ENCODE data around the gene LPP. TPM values are rescaled to one million over a fixed set of nuclear protein-coding genes. Genes with fewer than 3 reads are reported as not detected.
A peak's percentile ranks its signal among the peaks of the same experiment; 100 is the strongest.

LPP gene, protein sequence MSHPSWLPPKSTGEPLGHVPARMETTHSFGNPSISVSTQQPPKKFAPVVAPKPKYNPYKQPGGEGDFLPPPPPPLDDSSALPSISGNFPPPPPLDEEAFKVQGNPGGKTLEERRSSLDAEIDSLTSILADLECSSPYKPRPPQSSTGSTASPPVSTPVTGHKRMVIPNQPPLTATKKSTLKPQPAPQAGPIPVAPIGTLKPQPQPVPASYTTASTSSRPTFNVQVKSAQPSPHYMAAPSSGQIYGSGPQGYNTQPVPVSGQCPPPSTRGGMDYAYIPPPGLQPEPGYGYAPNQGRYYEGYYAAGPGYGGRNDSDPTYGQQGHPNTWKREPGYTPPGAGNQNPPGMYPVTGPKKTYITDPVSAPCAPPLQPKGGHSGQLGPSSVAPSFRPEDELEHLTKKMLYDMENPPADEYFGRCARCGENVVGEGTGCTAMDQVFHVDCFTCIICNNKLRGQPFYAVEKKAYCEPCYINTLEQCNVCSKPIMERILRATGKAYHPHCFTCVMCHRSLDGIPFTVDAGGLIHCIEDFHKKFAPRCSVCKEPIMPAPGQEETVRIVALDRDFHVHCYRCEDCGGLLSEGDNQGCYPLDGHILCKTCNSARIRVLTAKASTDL
- 10 to 100 TPM; 52.7 to 56.7 TPM for total RNA-seq

DNA sequence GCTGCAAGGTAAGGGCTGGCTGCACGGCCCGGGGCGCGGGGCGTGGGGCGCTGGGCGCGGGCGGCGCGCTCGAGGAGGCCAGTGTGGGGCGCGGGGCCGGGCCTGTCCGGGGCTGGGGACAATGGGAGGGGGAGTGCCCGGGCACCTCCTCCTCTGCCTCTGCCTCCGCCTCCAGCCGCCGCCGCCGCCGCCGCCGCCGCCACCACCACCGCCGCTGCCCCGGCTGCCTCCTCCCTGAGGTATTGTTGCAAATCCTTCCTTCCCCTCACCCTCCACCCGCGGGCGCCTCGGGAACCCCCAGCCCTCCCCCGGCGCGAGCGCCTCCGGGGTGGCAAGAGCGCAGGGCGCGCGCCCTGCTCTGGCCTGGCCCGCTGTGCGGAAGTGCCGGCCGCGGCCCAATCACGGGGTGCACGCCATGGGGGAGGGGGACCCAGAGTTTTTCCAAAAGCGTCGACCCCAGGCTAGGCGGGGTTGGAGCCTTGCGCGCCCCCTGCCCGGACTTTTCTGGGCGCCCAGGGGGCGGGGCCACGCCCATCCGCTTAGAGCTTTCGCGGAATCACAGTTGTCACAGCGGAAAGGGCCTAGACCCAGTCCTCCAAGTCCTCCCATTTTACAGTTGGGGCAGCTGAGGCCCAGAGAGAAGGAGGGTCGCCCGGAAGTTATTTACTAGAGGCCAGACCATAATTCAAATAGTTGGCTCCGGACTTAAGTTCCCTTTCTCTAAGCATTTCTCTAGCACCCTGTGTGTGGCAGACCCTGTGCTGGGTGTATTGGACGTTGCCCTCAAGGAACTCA lies at the start of gene LPP:
Gene LPP (plus strand): TSS at position 144 of the 795 bp plus-strand sequence. CDS start 251,964 bp downstream, outside the sequence.
- peaks cover 52 to 59% of the 10 kb centered on the region in 2 donors for H3K4me1 Mint-ChIP-seq (ENCODE audit: low read depth in 2 of 2)

GRCh38 chr3:188106006-188106405 lies 48.0 kb upstream of the LPP start:
- Mint-ChIP-seq H3K9me3 (no peaks in the 10 kb centered on the region), H3K27me3 (no peaks in the 10 kb centered on the region), H3K4me3 (no peak overlapping the region), H3K27ac (no peak overlapping the region), H3K4me1 (ENCODE audit: low read depth in 2 of 2) (peaks cover 19% of the 10 kb centered on the region in 2 donors), H3K36me3 (no peaks in the 10 kb centered on the region)
- DNase-seq (ENCODE audit: low spot score) (no peak), ATAC-seq (no peak)

More for the DNA sequence above, at the start of gene LPP:
- no peaks in the 10 kb centered on the region for H3K9me3 Mint-ChIP-seq
- peaks cover 5% of the 10 kb centered on the region for H3K36me3 Mint-ChIP-seq
- H3K4me3 Mint-ChIP-seq: peak within 1 kb of the TSS; percentile 97
- H3K27ac Mint-ChIP-seq: peak within 1 kb of the TSS; percentile 95 to 99
- DNase-seq (ENCODE audit: low spot score) (peak; percentile 99), ATAC-seq (peak; percentile 92 to 95)
- H3K27me3 Mint-ChIP-seq: no peaks in the 10 kb centered on the region

DNA sequence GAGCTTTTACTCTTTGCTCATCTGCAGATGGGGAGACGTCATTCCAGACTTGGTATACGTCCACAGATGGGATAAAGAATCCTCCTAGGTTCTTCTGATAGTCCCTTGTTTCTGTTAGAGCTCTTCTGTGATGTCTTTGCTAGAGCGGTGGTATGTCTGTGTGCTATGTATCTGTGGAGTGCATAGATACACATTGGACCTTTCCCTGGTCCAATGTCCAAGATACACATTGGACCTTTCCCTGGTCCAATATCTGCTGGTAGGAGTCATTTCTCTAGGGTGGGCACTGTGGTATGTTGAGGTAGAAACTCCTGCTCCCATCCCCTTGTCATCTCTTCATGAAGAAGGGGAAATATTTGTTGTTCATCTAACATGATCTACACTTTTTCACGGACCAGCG lies 47.5 kb upstream of the LPP start:
- peaks cover 19% of the 10 kb centered on the region in 2 donors for H3K4me1 Mint-ChIP-seq (ENCODE audit: low read depth in 2 of 2)
- ATAC-seq: no peak
- H3K9me3 Mint-ChIP-seq: no peaks in the 10 kb centered on the region
- DNase-seq (ENCODE audit: low spot score): no peak
- H3K36me3 Mint-ChIP-seq: no peaks in the 10 kb centered on the region
- H3K4me3 Mint-ChIP-seq: no peak overlapping the region
- H3K27ac Mint-ChIP-seq: no peak overlapping the region
- no peaks in the 10 kb centered on the region for H3K27me3 Mint-ChIP-seq

GRCh38 chr3:188106887-188107830 lies 46.8 kb upstream of the LPP start:
- Mint-ChIP-seq H3K27ac (no peak overlapping the region), H3K27me3 (no peaks in the 10 kb centered on the region), H3K4me1 (ENCODE audit: low read depth in 2 of 2) (peaks cover 19% of the 10 kb centered on the region in 2 donors), H3K9me3 (no peaks in the 10 kb centered on the region), H3K36me3 (no peaks in the 10 kb centered on the region), H3K4me3 (no peak overlapping the region)
- no peak for ATAC-seq
- DNase-seq (ENCODE audit: low spot score): no peak

DNA sequence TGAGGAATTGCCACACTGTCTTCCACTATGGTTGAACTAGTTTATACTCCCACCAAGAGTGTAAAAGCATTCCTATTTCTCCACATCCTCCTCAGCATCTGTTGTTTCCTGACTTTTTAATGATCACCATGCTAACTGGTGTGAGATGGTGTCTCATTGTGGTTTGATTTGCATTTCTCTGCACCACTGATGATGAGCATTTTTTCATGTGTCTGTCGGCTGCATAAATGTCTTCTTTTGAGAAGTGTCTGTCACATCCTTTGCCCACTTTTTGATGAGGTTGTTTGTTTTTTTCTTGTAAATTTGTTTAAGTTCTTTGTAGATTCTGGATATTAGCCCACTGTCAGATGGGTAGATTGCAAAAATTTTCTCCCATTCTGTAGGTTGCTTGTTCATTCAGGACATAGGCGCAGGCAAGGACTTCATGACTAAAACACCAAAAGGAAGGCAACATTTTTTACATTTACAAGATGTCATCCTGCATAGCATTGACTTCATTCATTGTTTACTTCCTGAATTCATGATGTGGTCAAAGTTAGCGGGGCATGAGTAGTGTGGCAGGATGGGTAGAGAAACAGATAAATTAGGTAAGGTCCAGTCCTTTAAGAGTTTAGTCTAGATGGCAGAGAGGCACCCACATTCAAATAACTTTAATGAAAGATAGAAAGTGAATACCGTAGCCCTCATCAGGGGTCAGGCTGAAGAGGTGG lies 45.1 kb upstream of the LPP start:
- peak overlapping the region; percentile 49 to 51 for H3K27ac Mint-ChIP-seq
- no peaks in the 10 kb centered on the region for H3K27me3 Mint-ChIP-seq
- H3K4me1 Mint-ChIP-seq (ENCODE audit: low read depth in 2 of 2): peaks cover 19 to 24% of the 10 kb centered on the region in 2 donors
- no peaks in the 10 kb centered on the region for H3K36me3 Mint-ChIP-seq
- no peaks in the 10 kb centered on the region for H3K9me3 Mint-ChIP-seq
- peak overlapping the region; percentile 30 for H3K4me3 Mint-ChIP-seq
- DNase-seq (ENCODE audit: low spot score): no peak
- ATAC-seq: peak in 1 of 2 donors; percentile 60

DNA sequence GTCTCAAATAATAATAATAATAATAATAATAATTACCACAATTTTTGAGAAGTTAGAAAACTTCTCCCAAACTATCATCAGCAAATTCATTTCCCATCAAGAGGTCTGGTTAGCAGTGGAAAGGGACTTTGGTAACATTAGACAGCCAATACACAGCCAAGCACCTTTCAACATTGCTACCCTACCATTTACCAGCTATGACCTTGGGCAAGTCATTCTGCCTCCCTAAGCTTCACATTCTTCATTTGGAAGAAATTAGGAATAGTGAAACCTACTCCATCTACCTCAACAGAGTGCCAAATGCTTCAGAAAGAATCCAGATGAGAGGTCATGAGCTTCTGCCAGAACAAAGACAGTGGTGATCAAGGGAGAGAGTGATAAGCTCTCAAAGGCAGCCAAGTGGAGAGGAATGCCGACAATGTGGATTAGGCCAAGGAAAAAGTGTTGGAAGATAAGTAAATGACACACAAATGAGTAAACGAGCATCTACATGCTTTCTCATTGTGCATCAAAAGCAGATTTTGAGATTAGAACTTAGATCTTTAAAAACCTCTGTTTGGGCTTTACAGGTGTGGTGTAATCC lies 42.9 kb upstream of the LPP start:
- Mint-ChIP-seq H3K4me1 (ENCODE audit: low read depth in 2 of 2) (peaks cover 19 to 24% of the 10 kb centered on the region in 2 donors), H3K36me3 (no peaks in the 10 kb centered on the region), H3K27ac (no peak overlapping the region), H3K4me3 (no peak overlapping the region), H3K9me3 (no peaks in the 10 kb centered on the region), H3K27me3 (no peaks in the 10 kb centered on the region)
- ATAC-seq: no peak
- no peak for DNase-seq (ENCODE audit: low spot score)

DNA sequence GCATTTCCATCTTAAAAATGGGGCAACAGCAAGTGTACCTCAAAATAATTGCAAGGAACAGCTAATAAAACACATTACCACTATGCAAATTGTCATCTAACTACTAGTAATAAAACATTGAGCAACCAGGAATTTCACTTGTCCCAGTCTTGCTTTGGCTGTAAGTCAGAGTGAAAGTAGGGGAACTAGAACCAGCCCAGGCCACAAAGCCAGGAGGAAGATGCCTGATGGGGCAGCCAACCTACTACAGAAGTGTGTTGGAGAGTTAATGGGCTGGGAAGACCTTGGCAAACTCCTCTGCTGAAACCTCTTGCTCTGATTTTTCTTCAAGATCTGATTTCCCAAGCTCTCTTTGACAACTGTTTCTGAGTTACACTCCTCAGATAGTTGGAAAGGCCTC lies 40.2 kb upstream of the LPP start:
- DNase-seq (ENCODE audit: low spot score) (no peak), ATAC-seq (no peak)
- Mint-ChIP-seq H3K36me3 (no peaks in the 10 kb centered on the region), H3K4me1 (ENCODE audit: low read depth in 2 of 2) (peaks cover 13 to 18% of the 10 kb centered on the region in 2 donors), H3K4me3 (no peak overlapping the region), H3K9me3 (no peaks in the 10 kb centered on the region), H3K27me3 (no peaks in the 10 kb centered on the region), H3K27ac (peak overlapping the region in 1 of 2 donors; percentile 17)

GRCh38 chr3:188119846-188120245 lies 34.1 kb upstream of the LPP start:
- no peaks in the 10 kb centered on the region for H3K36me3 Mint-ChIP-seq
- H3K4me3 Mint-ChIP-seq: no peak overlapping the region
- no peaks in the 10 kb centered on the region for H3K27me3 Mint-ChIP-seq
- H3K27ac Mint-ChIP-seq: no peak overlapping the region
- no peaks in the 10 kb centered on the region for H3K9me3 Mint-ChIP-seq
- no peak for ATAC-seq
- H3K4me1 Mint-ChIP-seq (ENCODE audit: low read depth in 2 of 2): peaks cover 7 to 15% of the 10 kb centered on the region in 2 donors
- DNase-seq (ENCODE audit: low spot score): no peak

GRCh38 chr3:188122571-188123169 lies 31.3 kb upstream of the LPP start:
- no peak overlapping the region for H3K4me3 Mint-ChIP-seq
- no peak for DNase-seq (ENCODE audit: low spot score)
- no peaks in the 10 kb centered on the region for H3K27me3 Mint-ChIP-seq
- H3K27ac Mint-ChIP-seq: no peak overlapping the region
- no peak for ATAC-seq
- peaks cover 7 to 15% of the 10 kb centered on the region in 2 donors for H3K4me1 Mint-ChIP-seq (ENCODE audit: low read depth in 2 of 2)
- H3K9me3 Mint-ChIP-seq: no peaks in the 10 kb centered on the region
- no peaks in the 10 kb centered on the region for H3K36me3 Mint-ChIP-seq

DNA sequence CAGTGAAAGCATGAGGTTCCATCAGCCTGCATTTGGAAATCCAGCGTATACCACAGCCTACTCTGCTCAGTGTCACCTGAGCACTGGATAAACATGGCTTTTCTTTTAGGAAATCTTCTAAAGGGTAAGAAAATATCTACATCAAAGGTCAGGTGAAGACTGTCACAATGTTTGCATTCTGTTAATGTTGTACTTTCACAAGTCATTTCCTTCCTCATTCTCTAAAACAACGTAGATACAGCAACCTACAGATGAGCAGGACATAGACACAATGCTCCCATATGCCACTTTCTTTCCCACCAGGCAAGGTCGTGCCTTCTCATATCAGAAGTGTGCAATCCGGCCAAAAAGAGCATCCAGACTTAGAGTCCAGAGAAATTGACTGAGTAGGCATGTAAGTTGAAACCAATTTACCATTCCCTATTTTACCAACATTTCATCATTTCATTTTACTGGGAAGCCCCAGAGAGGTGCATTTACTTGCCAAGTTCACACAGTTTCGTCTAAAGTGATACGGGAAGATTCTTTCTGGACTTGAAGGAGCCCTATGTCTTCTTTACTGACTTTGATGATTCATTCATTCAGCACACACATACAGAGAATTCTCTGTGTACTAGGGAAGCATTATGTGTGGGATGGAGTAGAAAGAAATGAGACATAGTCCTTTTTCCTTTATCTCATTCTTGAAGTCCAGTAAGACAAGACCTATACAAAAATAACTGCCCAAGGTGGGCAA lies 30.6 kb upstream of the LPP start:
- no peaks in the 10 kb centered on the region for H3K9me3 Mint-ChIP-seq
- peaks cover 7 to 15% of the 10 kb centered on the region in 2 donors for H3K4me1 Mint-ChIP-seq (ENCODE audit: low read depth in 2 of 2)
- no peak overlapping the region for H3K4me3 Mint-ChIP-seq
- no peaks in the 10 kb centered on the region for H3K36me3 Mint-ChIP-seq
- no peak for ATAC-seq
- no peaks in the 10 kb centered on the region for H3K27me3 Mint-ChIP-seq
- peak overlapping the region in 1 of 2 donors; percentile 40 for H3K27ac Mint-ChIP-seq
- DNase-seq (ENCODE audit: low spot score): no peak

DNA sequence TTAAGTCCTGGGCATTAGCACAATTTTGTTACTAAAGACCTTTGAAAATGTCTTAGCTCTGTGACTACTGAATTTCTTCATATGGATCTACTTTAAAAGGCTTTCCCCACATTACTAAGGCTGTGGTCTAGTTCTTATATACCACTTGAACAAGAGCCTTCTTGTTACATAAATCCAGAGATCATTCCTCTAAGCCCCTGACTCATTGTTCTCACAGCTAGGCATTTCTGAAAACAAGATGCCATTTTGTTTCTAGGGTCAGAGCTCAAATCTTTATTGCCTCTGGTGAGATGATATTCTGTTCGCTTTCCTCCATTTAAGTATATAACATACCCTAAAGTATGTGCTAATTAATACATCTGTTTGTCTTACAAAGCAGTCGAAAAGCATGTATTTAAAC lies 29.8 kb upstream of the LPP start:
- ATAC-seq: no peak
- Mint-ChIP-seq H3K4me3 (no peak overlapping the region), H3K27me3 (no peaks in the 10 kb centered on the region), H3K27ac (peak overlapping the region in 1 of 2 donors; percentile 40), H3K36me3 (no peaks in the 10 kb centered on the region), H3K4me1 (ENCODE audit: low read depth in 2 of 2) (peaks cover 7 to 15% of the 10 kb centered on the region in 2 donors), H3K9me3 (no peaks in the 10 kb centered on the region)
- DNase-seq (ENCODE audit: low spot score): no peak
